Activated effector memory CD4-positive, alpha-beta T cell treated with Interleukin-2 at 50 U/mL for 16 hours (primary cell): ENCODE measurements around the gene DMPK.
A peak's percentile ranks its signal among the peaks of the same experiment; 100 is the strongest.
"Not testable (repeated sequence)": the region's sequence is repeated elsewhere in the genome, so short reads cannot be mapped to it uniquely, and the experiment has no call there.

Experiments used
- DNase-seq: peaks from one replicate; pipeline ENCODE4 v3.0.0-alpha.2; 2020

DMPK gene

DNA sequence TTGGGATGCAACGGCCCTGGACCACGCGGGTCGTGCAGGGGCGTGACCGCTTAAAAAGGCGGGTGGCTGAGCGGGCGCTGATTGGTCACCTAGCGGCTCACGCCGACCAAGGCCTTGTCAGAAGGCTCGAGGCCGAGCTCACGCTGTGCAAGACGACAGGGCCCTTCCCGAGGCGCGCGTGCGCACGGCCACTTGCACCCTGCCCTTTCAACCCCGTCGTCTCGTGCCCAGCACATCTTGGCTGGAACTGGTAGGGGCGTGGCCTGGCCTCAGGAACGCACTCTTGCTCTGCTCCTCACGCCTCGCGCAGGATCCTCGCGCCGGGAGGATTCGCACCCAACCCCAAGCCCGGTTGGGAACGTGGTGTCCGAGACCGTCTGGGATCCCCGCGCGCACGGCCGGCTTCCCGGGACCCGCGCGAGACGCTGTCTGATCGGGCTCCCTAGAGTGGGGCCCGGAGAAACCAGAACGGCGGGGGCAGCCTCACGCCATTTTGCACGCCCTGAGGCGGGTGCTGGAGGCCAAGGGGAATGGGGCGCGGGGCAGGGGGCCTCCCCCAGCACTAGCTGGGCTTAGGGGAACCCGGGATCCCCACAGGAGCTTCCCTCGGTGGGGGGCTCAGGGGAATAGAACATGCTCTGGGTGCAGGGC, 49.0 kb downstream of the DMPK start, which contains the start of gene MEIOSIN:
Gene MEIOSIN, plus strand, starts transcription at position 280 of the 651 bp plus-strand sequence. CDS start 1,938 bp downstream, outside the sequence.
- DNase-seq = no peak

DNA sequence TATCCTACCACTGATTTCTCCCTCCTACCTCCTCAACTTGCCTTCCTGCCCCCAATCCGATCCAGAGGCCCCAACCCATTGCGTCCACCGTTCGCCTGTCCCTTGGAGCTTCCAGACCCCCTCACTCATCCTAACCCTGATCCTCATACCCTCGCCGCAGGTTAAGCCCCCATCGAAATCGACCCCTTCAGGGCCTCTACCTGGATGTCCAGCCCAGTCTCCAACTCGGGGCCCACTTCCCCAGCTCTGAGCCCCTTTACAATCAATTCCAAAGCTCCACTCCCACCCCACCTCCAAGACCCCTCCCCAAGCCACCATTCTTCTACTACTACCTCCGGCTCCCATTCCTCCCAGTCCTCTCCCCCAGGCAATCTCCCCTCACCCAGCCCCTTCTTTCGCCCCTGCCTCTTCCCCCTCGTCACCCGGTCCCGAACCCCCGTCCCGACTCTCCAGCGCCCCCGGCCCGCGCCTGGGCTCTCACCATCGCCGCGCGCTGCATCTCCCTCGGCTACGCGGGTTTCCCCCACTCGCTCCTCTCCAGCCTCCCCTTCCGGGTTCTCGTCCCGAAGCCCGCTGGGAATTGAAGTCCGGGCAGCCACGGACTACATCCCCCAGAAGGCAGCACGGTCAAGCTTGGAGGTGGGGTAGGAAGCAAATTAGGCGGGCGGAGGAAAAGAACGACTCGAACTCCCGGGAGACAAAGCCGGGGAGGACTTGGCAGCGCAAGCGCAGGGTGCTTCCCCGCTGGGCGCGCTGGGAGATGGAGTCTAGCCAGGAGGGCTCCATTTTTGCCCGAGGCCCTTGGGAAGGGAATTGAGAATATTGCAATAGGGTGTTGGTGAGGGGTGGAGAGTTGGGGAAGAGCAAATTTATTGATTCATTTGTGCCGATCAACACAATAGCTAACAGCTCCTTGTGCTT, 51.7 kb downstream of the DMPK start, which contains the start of gene FBXO46:
Gene FBXO46, minus strand, starts transcription at position 529 of the 921 bp plus-strand sequence. CDS start 17,401 bp downstream, outside the sequence.
- DNase-seq = peak; percentile 88

DNA sequence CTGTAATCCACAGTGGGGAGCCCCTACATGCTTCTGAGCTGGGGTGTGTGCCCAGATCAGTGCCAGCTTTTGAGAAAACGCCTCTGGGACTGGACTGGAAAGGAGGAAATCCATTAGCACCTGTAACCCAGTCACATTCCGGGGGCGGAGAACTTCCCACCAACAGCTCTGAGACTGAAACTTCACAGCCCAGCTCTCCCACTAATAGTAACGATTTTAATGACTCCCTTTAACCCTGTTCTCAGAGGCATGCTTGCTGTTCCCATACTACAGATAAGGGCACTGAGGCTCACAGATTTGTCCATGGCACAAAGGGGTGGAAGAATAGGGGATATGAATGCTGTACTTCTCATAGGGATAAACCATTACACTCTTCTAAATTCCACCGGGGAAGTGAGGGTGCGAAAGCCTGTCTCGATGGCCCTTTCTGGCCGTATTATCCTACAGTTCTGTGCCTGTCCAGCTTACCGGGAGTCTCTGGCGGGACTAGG, 52.4 kb downstream of the DMPK start:
- no peak for DNase-seq

DNA sequence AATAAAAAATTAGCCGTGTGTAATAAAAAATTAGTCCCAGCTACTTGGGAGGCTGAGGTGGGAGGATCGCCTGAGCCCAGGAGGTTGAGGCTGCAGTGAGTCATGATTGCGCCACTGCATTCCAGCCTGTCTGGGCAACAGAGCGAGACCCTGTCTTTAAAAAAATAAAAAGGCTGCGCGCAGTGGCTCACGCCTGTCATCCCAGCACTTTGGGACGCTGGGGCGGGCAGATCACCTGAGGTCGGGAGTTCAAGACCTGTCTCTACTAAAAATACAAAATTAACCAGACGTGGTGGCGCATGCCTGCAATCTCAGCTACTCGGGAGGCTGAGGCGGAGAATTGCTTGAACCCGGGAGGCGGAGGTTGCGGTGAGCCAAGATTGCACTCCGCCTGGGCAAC, 53.6 kb downstream of the DMPK start:
- not testable (repeated sequence) for DNase-seq

DNA sequence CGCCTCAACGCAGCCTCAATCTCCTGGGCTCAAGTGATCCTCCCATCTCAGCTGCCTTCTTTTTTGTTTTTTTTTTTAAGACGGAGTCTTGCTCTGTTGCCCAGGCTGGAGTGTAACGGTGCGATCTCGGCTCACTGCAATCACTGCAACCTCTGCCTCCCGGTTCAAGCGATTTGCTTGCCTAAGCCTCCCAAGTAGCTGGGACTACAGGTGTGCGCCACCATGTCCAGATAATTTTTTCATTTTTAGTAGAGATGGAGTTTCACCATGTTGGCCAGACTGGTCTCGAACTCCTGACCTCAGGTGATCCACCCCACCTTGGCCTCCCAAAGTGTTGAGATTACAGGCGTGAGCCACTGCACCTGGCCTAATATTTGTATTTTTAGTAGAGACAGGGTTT, 62.2 kb downstream of the DMPK start:
- DNase-seq = not testable (repeated sequence)
